ENCODE results near the gene CSAD.

Gene CSAD

GRCh38 chr12:53192531-53193021 is 11.9 kb upstream of the CSAD start:
- Histone ChIP-seq H3K27ac (ENCODE audit: low read depth, low read length) (no peak overlapping the region), H3K4me1 (ENCODE audit: control insufficient read depth in 5 of 5, insufficient read depth in 5 of 5, low read length in 5 of 5) (peaks cover 3 to 20% (median 5%) of the 10 kb centered on the region in 5 donors), H3K9ac (ENCODE audit: low read length in 5 of 5) (no peak overlapping the region), H3K9me3 (ENCODE audit: control insufficient read depth in 5 of 5, low read length in 5 of 5) (no peaks in the 10 kb centered on the region), H3K4me3 (ENCODE audit: low read depth in 1 of 5, low read length in 5 of 5) (no peak overlapping the region), H3K27me3 (ENCODE audit: control insufficient read depth in 5 of 5, insufficient read depth in 4 of 5, low read length in 5 of 5) (no peaks in the 10 kb centered on the region), H3K36me3 (ENCODE audit: control insufficient read depth in 5 of 5, insufficient read depth in 5 of 5, low read length in 5 of 5) (peaks cover 0 to 29% (median 22%) of the 10 kb centered on the region in 5 donors)

DNA sequence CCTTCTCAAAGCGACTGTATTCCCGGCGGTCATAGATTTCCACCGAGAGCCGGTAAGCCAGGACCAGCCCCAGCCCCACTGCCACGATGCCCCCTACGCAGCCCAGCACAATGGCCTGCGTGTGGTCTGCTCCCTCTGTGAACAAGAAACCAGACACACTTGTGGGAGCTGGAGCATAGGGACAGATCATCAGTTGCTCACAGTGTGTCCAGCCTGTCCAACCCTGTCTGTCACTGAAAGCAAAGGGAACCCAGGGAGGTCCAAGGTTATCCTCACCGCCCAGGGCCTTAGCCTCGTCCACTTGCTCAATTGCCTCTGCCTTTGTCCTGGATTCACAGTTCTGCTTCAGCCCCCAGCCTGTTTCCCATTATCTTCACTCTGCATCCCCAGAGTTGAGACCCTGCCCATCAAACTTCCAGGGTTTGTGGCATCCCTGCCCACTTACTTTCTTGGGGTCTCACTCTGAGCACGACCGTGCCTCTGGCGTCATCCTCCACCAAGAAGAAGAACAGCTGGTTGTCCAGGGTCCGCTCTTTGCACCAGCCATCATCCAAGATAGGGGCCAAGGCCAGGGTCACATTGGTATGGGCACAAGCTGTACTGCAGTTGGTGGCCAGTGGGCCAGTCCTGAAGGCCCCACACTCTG is 11.3 kb upstream of the CSAD start:
- Histone ChIP-seq H3K9me3 (ENCODE audit: control insufficient read depth in 5 of 5, low read length in 5 of 5) (no peaks in the 10 kb centered on the region), H3K9ac (ENCODE audit: low read length in 5 of 5) (no peak overlapping the region), H3K4me1 (ENCODE audit: control insufficient read depth in 5 of 5, insufficient read depth in 5 of 5, low read length in 5 of 5) (peaks cover 0 to 15% (median 2%) of the 10 kb centered on the region in 5 donors), H3K4me3 (ENCODE audit: low read depth in 1 of 5, low read length in 5 of 5) (no peak overlapping the region), H3K27me3 (ENCODE audit: control insufficient read depth in 5 of 5, insufficient read depth in 4 of 5, low read length in 5 of 5) (no peaks in the 10 kb centered on the region), H3K36me3 (ENCODE audit: control insufficient read depth in 5 of 5, insufficient read depth in 5 of 5, low read length in 5 of 5) (peaks cover under 1 to 35% (median 27%) of the 10 kb centered on the region in 5 donors), H3K27ac (ENCODE audit: low read depth, low read length) (no peak overlapping the region)

DNA sequence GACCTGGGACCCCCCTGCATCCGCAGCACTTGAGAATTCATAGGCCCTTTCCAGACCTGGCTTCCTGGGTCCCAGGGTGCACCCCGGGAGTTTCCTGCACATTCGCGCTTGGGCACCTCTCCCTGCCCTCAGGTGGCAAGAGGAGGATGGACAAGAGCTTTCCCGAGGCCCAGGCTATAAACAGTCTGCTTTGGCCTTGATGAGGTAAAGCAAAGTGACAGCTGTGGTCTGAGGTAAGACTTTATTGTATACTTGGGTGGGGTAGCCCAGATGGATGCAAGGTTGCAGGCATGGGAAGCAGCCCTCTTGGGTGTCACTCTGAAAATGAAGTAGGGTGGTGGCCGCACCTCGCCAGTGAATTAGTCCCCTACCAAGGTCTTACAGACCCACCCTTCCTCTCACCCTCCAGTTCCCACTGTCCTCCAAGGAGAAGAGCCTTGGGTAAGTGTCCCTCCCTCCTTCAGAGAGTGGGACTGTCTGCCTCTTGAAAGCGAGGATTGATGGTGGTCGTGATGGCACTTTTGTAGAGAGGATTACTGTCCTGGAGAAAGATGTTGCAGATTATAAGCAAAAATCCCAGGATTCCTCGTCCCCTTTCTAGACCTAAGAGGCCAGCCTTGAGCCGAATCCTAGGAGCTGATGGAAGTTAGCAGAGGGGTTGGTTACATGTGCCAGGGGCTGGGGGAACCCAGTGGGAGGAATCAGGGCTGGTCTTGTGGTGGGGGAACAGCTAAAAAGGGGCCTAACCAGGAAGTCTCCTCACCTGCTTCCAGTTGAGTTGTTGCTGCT is 10.6 kb upstream of the CSAD start:
- no peak overlapping the region for H3K9ac ChIP-seq (ENCODE audit: low read length in 5 of 5)
- no peaks in the 10 kb centered on the region for H3K9me3 ChIP-seq (ENCODE audit: control insufficient read depth in 5 of 5, low read length in 5 of 5)
- no peak overlapping the region for H3K27ac ChIP-seq (ENCODE audit: low read depth, low read length)
- peaks cover 0 to 14% (median 0%) of the 10 kb centered on the region in 5 donors for H3K4me1 ChIP-seq (ENCODE audit: control insufficient read depth in 5 of 5, insufficient read depth in 5 of 5, low read length in 5 of 5)
- no peaks in the 10 kb centered on the region for H3K27me3 ChIP-seq (ENCODE audit: control insufficient read depth in 5 of 5, insufficient read depth in 4 of 5, low read length in 5 of 5)
- no peak overlapping the region for H3K4me3 ChIP-seq (ENCODE audit: low read depth in 1 of 5, low read length in 5 of 5)
- H3K36me3 ChIP-seq (ENCODE audit: control insufficient read depth in 5 of 5, insufficient read depth in 5 of 5, low read length in 5 of 5): peaks cover 5 to 42% (median 34%) of the 10 kb centered on the region in 5 donors

GRCh38 chr12:53190108-53190729 is 9.5 kb upstream of the CSAD start:
- peaks cover 12 to 52% (median 45%) of the 10 kb centered on the region in 5 donors for H3K36me3 ChIP-seq (ENCODE audit: control insufficient read depth in 5 of 5, insufficient read depth in 5 of 5, low read length in 5 of 5)
- no peaks in the 10 kb centered on the region for H3K9me3 ChIP-seq (ENCODE audit: control insufficient read depth in 5 of 5, low read length in 5 of 5)
- peaks cover 0 to 14% (median 3%) of the 10 kb centered on the region in 5 donors for H3K4me1 ChIP-seq (ENCODE audit: control insufficient read depth in 5 of 5, insufficient read depth in 5 of 5, low read length in 5 of 5)
- H3K9ac ChIP-seq (ENCODE audit: low read length in 5 of 5): no peak overlapping the region
- H3K27ac ChIP-seq (ENCODE audit: low read depth, low read length): no peak overlapping the region
- no peak overlapping the region for H3K4me3 ChIP-seq (ENCODE audit: low read depth in 1 of 5, low read length in 5 of 5)
- H3K27me3 ChIP-seq (ENCODE audit: control insufficient read depth in 5 of 5, insufficient read depth in 4 of 5, low read length in 5 of 5): no peaks in the 10 kb centered on the region

GRCh38 chr12:53187145-53187899 is 6.6 kb upstream of the CSAD start:
- peaks cover 22 to 74% (median 59%) of the 10 kb centered on the region in 5 donors for H3K36me3 ChIP-seq (ENCODE audit: control insufficient read depth in 5 of 5, insufficient read depth in 5 of 5, low read length in 5 of 5)

DNA sequence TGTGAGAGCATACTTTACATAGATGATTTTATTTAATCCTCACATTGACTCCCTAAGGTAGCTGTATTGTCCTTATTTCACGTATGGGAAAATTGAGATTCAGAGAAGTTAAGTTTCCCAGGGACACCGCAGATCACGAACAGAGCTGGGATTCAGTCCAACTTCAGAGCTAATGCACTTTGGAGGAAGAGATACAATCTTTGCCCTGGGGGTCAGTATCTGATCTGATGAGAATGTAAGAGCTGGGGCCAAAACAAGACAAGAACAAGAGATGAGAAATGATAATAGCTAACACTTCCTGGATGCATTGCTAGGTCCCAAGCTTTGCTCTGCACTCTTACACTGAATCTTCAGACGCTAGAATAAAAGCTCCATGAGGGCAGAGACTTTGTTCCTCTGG is 6.0 kb upstream of the CSAD start:
- H3K27me3 ChIP-seq (ENCODE audit: control insufficient read depth in 5 of 5, insufficient read depth in 4 of 5, low read length in 5 of 5): no peaks in the 10 kb centered on the region
- peaks cover 23 to 78% (median 65%) of the 10 kb centered on the region in 5 donors for H3K36me3 ChIP-seq (ENCODE audit: control insufficient read depth in 5 of 5, insufficient read depth in 5 of 5, low read length in 5 of 5)
- H3K4me3 ChIP-seq (ENCODE audit: low read depth in 1 of 5, low read length in 5 of 5): no peak overlapping the region
- H3K4me1 ChIP-seq (ENCODE audit: control insufficient read depth in 5 of 5, insufficient read depth in 5 of 5, low read length in 5 of 5): peaks cover 13 to 47% (median 33%) of the 10 kb centered on the region in 5 donors
- H3K27ac ChIP-seq (ENCODE audit: low read depth, low read length): no peak overlapping the region
- H3K9me3 ChIP-seq (ENCODE audit: control insufficient read depth in 5 of 5, low read length in 5 of 5): no peaks in the 10 kb centered on the region
- H3K9ac ChIP-seq (ENCODE audit: low read length in 5 of 5): no peak overlapping the region

More at GRCh38 chr12:53187145-53187899, 6.6 kb upstream of the CSAD start:
- Histone ChIP-seq H3K9me3 (ENCODE audit: control insufficient read depth in 5 of 5, low read length in 5 of 5) (no peaks in the 10 kb centered on the region), H3K27me3 (ENCODE audit: control insufficient read depth in 5 of 5, insufficient read depth in 4 of 5, low read length in 5 of 5) (no peaks in the 10 kb centered on the region), H3K4me1 (ENCODE audit: control insufficient read depth in 5 of 5, insufficient read depth in 5 of 5, low read length in 5 of 5) (peaks cover 10 to 41% (median 27%) of the 10 kb centered on the region in 5 donors), H3K9ac (ENCODE audit: low read length in 5 of 5) (no peak overlapping the region), H3K4me3 (ENCODE audit: low read depth in 1 of 5, low read length in 5 of 5) (no peak overlapping the region), H3K27ac (ENCODE audit: low read depth, low read length) (no peak overlapping the region)

DNA sequence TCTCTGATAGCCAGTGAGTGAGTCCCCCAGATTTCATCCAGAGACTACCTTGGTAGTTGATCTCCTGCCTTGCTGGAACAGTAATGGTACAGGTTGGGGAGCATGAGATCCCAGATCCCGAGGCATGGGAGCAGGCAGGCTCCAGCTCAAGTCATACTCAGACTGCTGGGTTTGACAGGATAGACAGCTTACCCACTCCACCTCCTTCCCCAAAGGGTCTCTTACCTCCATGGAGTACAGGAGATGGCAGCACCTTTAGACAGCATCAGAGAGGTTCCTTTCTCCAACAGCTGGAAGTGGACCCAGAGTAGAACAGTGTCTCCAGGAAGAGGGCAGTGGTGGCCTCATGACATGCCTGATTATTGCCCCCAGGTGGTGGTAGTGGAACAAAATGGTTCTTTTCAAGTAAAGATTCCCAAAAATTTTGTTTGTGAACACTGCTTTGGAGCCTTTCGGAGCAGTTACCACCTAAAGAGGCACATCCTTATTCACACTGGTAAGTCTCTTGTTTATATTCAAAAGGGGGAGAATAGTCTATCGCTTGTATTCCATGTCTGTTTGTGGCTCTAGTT is 4.9 kb upstream of the CSAD start:
- no peak overlapping the region for H3K27ac ChIP-seq (ENCODE audit: low read depth, low read length)
- peak overlapping the region in 2 of 5 donors; percentile 10 to 17 for H3K9ac ChIP-seq (ENCODE audit: low read length in 5 of 5)
- no peaks in the 10 kb centered on the region for H3K27me3 ChIP-seq (ENCODE audit: control insufficient read depth in 5 of 5, insufficient read depth in 4 of 5, low read length in 5 of 5)
- no peaks in the 10 kb centered on the region for H3K9me3 ChIP-seq (ENCODE audit: control insufficient read depth in 5 of 5, low read length in 5 of 5)
- peaks cover 23 to 71% (median 59%) of the 10 kb centered on the region in 5 donors for H3K36me3 ChIP-seq (ENCODE audit: control insufficient read depth in 5 of 5, insufficient read depth in 5 of 5, low read length in 5 of 5)
- H3K4me1 ChIP-seq (ENCODE audit: control insufficient read depth in 5 of 5, insufficient read depth in 5 of 5, low read length in 5 of 5): peaks cover 16 to 54% (median 41%) of the 10 kb centered on the region in 5 donors
- no peak overlapping the region for H3K4me3 ChIP-seq (ENCODE audit: low read depth in 1 of 5, low read length in 5 of 5)

DNA sequence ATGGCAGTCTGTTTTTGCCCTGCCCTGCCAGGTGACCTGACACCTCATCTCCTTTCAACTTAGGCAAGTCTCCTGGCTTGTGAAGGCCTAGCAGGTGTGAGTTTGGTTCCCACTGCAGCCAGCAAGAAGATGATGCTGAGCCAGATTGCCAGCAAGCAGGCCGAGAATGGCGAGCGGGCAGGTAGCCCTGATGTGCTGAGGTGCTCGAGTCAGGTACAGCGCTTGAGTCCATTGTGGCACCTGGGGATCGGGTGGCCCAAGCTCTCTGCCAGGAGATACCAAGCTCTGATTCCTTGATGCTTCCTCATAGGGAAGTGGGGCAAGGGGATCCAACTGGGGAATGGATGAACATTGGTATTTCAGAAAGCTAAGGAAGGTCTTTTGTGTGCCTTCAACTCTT is 4.1 kb upstream of the CSAD start:
- Histone ChIP-seq H3K36me3 (ENCODE audit: control insufficient read depth in 5 of 5, insufficient read depth in 5 of 5, low read length in 5 of 5) (peaks cover 23 to 71% (median 59%) of the 10 kb centered on the region in 5 donors), H3K27ac (ENCODE audit: low read depth, low read length) (no peak overlapping the region), H3K27me3 (ENCODE audit: control insufficient read depth in 5 of 5, insufficient read depth in 4 of 5, low read length in 5 of 5) (no peaks in the 10 kb centered on the region), H3K4me3 (ENCODE audit: low read depth in 1 of 5, low read length in 5 of 5) (no peak overlapping the region), H3K9ac (ENCODE audit: low read length in 5 of 5) (peak overlapping the region in 2 of 5 donors; percentile 44 to 64), H3K9me3 (ENCODE audit: control insufficient read depth in 5 of 5, low read length in 5 of 5) (no peaks in the 10 kb centered on the region), H3K4me1 (ENCODE audit: control insufficient read depth in 5 of 5, insufficient read depth in 5 of 5, low read length in 5 of 5) (peaks cover 14 to 50% (median 44%) of the 10 kb centered on the region in 5 donors)

GRCh38 chr12:53182903-53183302 is 2.2 kb upstream of the CSAD start:
- H3K9ac ChIP-seq (ENCODE audit: low read length in 5 of 5): peak overlapping the region in 2 of 5 donors; percentile 50 to 62
- H3K9me3 ChIP-seq (ENCODE audit: control insufficient read depth in 5 of 5, low read length in 5 of 5): no peaks in the 10 kb centered on the region
- peaks cover 16 to 56% (median 48%) of the 10 kb centered on the region in 5 donors for H3K4me1 ChIP-seq (ENCODE audit: control insufficient read depth in 5 of 5, insufficient read depth in 5 of 5, low read length in 5 of 5)
- H3K27ac ChIP-seq (ENCODE audit: low read depth, low read length): peak overlapping the region; percentile 43
- peaks cover 23 to 57% (median 47%) of the 10 kb centered on the region in 5 donors for H3K36me3 ChIP-seq (ENCODE audit: control insufficient read depth in 5 of 5, insufficient read depth in 5 of 5, low read length in 5 of 5)
- H3K4me3 ChIP-seq (ENCODE audit: low read depth in 1 of 5, low read length in 5 of 5): peak overlapping the region; percentile 25 to 91 (median 41)
- no peaks in the 10 kb centered on the region for H3K27me3 ChIP-seq (ENCODE audit: control insufficient read depth in 5 of 5, insufficient read depth in 4 of 5, low read length in 5 of 5)

Data from subcutaneous abdominal adipose tissue (tissue), 5 donors.